ENCODE data around the gene TEX261. TPM values are rescaled to one million over a fixed set of nuclear protein-coding genes. Genes with fewer than 3 reads are reported as not detected.

TEX261 gene
- total RNA-seq, 1 donor from 2014 or later: 50.7 TPM

DNA sequence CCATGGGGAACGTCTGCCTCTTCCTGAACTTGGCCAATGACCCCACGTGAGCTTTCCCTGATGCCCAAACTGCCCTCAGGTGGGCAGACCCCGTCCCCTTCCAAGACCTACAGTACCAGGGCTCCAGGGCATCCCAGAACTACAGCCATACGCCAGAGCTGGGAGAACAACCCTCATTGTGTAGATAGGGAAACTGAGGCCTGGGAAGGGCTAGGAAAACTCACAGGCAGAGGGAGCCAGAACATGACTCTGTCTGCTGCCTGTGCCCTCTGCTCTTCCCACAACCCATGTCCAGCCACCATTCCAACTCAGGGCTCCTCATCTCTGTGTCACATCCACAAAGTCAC is 33.1 kb downstream of the TEX261 start:
- peaks cover 98% of the 10 kb centered on the region for H3K27me3 ChIP-seq (ENCODE audit: low read depth)
- H3K36me3 ChIP-seq: no peaks in the 10 kb centered on the region
- peaks cover 9% of the 10 kb centered on the region for H3K4me1 ChIP-seq
- TF ChIP-seq, protein P1, sequence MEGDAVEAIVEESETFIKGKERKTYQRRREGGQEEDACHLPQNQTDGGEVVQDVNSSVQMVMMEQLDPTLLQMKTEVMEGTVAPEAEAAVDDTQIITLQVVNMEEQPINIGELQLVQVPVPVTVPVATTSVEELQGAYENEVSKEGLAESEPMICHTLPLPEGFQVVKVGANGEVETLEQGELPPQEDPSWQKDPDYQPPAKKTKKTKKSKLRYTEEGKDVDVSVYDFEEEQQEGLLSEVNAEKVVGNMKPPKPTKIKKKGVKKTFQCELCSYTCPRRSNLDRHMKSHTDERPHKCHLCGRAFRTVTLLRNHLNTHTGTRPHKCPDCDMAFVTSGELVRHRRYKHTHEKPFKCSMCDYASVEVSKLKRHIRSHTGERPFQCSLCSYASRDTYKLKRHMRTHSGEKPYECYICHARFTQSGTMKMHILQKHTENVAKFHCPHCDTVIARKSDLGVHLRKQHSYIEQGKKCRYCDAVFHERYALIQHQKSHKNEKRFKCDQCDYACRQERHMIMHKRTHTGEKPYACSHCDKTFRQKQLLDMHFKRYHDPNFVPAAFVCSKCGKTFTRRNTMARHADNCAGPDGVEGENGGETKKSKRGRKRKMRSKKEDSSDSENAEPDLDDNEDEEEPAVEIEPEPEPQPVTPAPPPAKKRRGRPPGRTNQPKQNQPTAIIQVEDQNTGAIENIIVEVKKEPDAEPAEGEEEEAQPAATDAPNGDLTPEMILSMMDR (IDR thresholded peaks at IDR 0.05; ENCODE audit: borderline replicate concordance): no peak
- H3K9me3 ChIP-seq (replicated peaks): no peaks in the 10 kb centered on the region
- H3K27ac ChIP-seq (replicated peaks): no peak overlapping the region
- intact Hi-C loops (cut with micrococcal nuclease): no loop called here
- no peak overlapping the region for H3K4me3 ChIP-seq
- DNase-seq: no peak

DNA sequence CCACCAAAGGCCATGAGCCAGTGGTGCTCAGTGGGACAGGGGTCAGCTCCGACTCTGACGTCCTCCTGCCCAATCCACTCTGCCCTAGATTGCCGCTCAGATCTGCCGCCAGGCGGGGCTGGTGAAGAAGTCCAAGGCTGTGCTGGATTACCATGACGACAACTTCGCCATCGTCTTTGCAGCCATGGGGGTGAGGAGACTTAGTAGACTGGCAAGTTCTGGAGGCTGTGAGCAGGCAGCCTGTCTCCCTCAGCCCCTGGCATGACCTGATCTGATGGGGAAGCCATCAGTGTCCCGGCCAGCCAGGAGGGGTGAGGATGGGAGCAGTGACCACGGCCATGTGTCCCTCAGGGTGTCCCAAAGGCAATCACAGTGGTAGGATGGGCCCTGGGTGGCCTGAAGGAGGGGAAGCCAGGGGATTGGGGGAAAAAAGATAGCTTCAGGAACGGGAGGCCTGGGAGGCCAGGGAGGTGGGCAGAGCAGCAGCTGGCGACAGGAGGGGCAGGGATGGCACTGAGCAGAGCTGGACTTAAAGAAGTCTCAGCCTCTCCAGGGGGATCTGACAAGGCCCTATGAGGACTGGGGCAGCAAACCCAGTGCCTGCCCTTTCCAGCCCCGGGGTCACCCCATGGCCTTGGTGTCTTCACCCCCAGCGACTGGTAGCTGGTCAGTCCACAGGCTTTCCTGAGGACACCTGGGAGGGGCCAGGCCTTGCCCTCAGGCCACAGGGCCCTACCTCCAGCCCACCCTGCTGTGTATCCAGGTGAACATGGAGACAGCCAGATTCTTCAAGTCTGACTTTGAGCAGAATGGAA is 33.6 kb downstream of the TEX261 start:
- Histone ChIP-seq H3K27ac (replicated peaks) (no peak overlapping the region), H3K36me3 (no peaks in the 10 kb centered on the region), H3K27me3 (ENCODE audit: low read depth) (peaks cover 98% of the 10 kb centered on the region), H3K4me1 (peaks cover 9% of the 10 kb centered on the region), H3K4me3 (no peak overlapping the region), H3K9me3 (replicated peaks) (no peaks in the 10 kb centered on the region)
- TF ChIP-seq, protein P1 (IDR thresholded peaks at IDR 0.05; ENCODE audit: borderline replicate concordance): no peak
- no peak for DNase-seq
- intact Hi-C loops (cut with micrococcal nuclease): no loop called here

DNA sequence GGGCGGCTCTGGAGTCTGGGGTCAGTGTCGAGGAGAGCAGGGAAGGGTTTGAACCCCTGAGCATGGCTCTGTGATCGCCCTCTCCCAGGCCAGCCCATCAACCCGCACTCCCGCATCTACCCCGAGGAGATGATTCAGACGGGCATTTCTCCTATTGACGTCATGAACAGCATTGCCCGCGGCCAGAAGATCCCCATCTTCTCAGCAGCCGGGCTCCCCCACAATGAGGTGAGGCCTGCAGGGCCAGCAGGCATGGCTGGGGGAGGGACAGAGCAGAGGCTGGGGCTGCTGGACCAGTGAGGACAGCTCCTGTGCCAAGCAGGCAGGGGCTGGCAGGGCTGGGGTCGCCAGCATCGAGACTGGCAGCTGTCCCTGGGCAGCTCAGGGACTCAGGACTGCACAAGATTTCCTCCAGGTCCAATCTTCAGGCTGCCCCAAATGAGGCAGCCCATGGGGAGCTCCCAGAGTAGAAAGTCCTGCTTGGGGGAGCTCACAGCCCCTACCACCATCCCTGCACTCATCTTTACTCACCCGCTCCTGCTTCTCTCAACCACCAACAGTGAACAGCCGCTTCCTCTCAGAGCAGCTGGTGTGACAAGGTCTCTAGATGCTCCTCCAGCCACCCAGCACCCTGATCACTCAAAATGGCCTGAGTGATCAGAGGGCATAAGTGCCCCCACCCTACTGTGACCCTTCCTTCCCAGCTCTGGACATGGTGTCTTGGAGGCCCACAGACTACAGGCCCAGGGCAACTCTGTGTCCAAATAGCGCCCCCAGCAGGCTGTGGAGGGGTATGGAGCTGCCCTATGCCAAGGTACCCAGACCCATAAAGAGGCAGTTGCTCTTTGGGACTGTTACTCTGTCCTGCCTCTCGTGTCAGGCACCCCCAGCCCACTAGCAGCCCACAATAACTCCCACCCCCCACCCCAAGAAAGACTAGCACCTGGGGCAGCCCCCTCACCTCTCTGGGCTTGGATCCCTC is 34.5 kb downstream of the TEX261 start:
- TF ChIP-seq, protein P1 (IDR thresholded peaks at IDR 0.05; ENCODE audit: borderline replicate concordance): no peak
- Histone ChIP-seq H3K9me3 (replicated peaks) (no peaks in the 10 kb centered on the region), H3K4me3 (no peak overlapping the region), H3K36me3 (no peaks in the 10 kb centered on the region), H3K4me1 (peaks cover 6% of the 10 kb centered on the region), H3K27me3 (ENCODE audit: low read depth) (peaks cover 98% of the 10 kb centered on the region), H3K27ac (replicated peaks) (no peak overlapping the region)
- intact Hi-C loops (cut with micrococcal nuclease): no loop called here
- DNase-seq: no peak

DNA sequence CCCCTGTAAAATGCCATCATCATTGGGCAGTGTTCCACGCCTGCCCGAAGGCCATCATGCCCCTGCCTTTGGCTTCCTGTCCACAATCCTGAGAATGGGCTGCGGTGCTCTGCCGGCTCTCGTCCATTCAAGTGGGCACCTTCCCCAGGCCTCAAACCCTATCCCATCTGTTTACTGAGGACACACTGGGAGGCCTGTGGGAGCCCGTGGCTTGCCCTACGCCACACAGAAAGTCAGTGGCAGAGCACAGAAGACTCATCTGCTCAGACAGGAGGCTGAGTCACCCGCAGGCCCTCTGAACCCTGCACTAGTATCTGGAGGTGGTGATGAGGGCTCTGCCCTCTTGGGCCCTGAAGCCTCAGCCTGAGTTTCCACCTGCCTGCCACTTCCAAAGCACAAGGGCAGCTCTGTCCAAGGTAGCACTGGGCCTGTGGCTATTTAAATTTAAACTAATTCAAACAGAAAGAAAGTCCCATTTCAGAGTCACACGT is 35.4 kb downstream of the TEX261 start:
- no peak for DNase-seq
- Histone ChIP-seq H3K27ac (replicated peaks) (no peak overlapping the region), H3K27me3 (ENCODE audit: low read depth) (peaks cover 98% of the 10 kb centered on the region), H3K36me3 (no peaks in the 10 kb centered on the region), H3K4me3 (no peak overlapping the region), H3K4me1 (no peaks in the 10 kb centered on the region), H3K9me3 (replicated peaks) (no peaks in the 10 kb centered on the region)
- intact Hi-C loops (cut with micrococcal nuclease): no loop called here
- TF ChIP-seq, protein P1 (IDR thresholded peaks at IDR 0.05; ENCODE audit: borderline replicate concordance): no peak

DNA sequence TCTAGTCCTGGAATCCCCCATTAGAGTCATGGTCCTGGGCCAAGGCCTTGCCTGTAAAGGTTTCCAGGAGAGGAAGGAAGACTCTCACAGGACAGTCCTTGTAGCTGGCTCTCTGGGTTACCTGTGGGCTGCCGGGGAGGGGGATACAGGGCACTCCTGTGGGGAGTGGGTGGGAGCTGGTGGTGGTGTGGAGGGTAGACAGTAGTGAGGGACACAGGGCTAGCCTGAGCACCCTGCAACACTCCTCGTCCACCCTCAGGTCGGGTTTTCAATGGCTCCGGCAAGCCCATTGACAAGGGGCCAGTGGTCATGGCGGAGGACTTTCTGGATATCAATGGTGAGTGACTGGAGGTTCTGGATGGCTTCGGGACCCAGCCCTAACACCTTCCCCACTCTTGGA is 35.9 kb downstream of the TEX261 start:
- H3K4me3 ChIP-seq: no peak overlapping the region
- intact Hi-C loops (cut with micrococcal nuclease): no loop called here
- no peak for DNase-seq
- H3K36me3 ChIP-seq: no peaks in the 10 kb centered on the region
- TF ChIP-seq, protein P1 (IDR thresholded peaks at IDR 0.05; ENCODE audit: borderline replicate concordance): no peak
- H3K27ac ChIP-seq (replicated peaks): no peak overlapping the region
- H3K9me3 ChIP-seq (replicated peaks): no peaks in the 10 kb centered on the region
- H3K27me3 ChIP-seq (ENCODE audit: low read depth): peaks cover 98% of the 10 kb centered on the region
- no peaks in the 10 kb centered on the region for H3K4me1 ChIP-seq
